K562 (cell line): ENCODE results near the gene GLP1R. TPM values are rescaled to one million over a fixed set of nuclear protein-coding genes. Genes with fewer than 3 reads are reported as not detected.

ENCODE experiments used
- HNRNPH1 ChIP-seq: fragments of 200-400 bp; formaldehyde crosslinking; optimal IDR thresholded peaks from 2 replicates; pipeline ENCODE3; 2017; ENCODE audit warnings: low read depth, mild to moderate bottlenecking, low read length, moderate library complexity
- MGA ChIP-seq: fragments of 450-650 bp; IDR thresholded peaks from 2 replicates; pipeline ENCODE4 v1.6.1; 2016; ENCODE audit warnings: mild to moderate bottlenecking, moderate library complexity
- SMARCE1 ChIP-seq: fragments of 450-650 bp; IDR thresholded peaks from 2 replicates; pipeline ENCODE4 v1.7.1; 2016; ENCODE audit warnings: mild to moderate bottlenecking
- USF1 ChIP-seq: sonication (generic); formaldehyde crosslinking; IDR thresholded peaks from 2 replicates; pipeline ENCODE4 v1.9.0; 2022; ENCODE audit warnings: mild to moderate bottlenecking, missing genetic modification reagents
- ZBTB40 ChIP-seq, 2 experiments: fragments of 450-650 bp in 1 of 2; sonication (generic) in 1 of 2; formaldehyde crosslinking in 1 of 2; IDR thresholded peaks; 2 replicates each; pipeline versions ENCODE4 v1.7.1 to v1.9.0; 2016 to 2022; ENCODE audit warnings: inconsistent platforms in 1 of 2, mild to moderate bottlenecking in 1 of 2, missing genetic modification reagents in 1 of 2
- ZNF324 ChIP-seq: fragments of 250-450 bp; sonication (Bioruptor Pico); IDR thresholded peaks from 2 replicates; pipeline ENCODE4 v1.4.0; 2020; ENCODE audit warnings: mild to moderate bottlenecking
- polyA plus RNA-seq, 8 experiments: library from polyadenylated mRNA; depleted of rRNA in 4 of 8; stranded (reverse) in 5 of 8; unstranded in 3 of 8; fragments of >200 nt; fragmentation: Nextera tagmentation in 2 of 8; fragmentation: Illumina TruSeq in 1 of 8; extraction: Ambion mirVana in 2 of 8; extraction: Trizol in 1 of 8; gene quantifications; 2 replicates each; pipeline versions ENCODE4 v1.2.1 to v1.2.3, GENCODE V29; 2011 to 2014; ENCODE audit warnings: inconsistent platforms in 1 of 8, missing spikeins in 1 of 8
- total RNA-seq, 7 experiments: library from RNA; depleted of rRNA in 6 of 7; stranded (reverse); fragments of >200 nt in 6 of 7; fragmentation: Illumina TruSeq in 2 of 7; extraction: Trizol in 2 of 7; gene quantifications; 2 replicates each; pipeline versions ENCODE4 v1.2.1 to v1.2.3, GENCODE V29; 2011 to 2021; ENCODE audit warnings: low replicate concordance in 1 of 7

Gene GLP1R
- total and polyA plus RNA-seq, 9 of the 15 experiments (the other 6 are each of a cell fraction or from before 2014, with no cell fraction given) = not detected

GRCh38 chr6:39114388-39114703, 65.8 kb downstream of the GLP1R start (continued):
- TF ChIP-seq MGA (peak; percentile 1), USF1 (CRISPR knock-in tag) (0 out of 2 replicates have a peak, but pooled peaks have one; percentile 33), ZNF324 (CRISPR knock-in tag) (0 out of 2 replicates have a peak, but pooled peaks have one; percentile 11), SMARCE1 (0 out of 2 replicates have a peak, but pooled peaks have one; percentile 37), HNRNPH1 (no peak), ZBTB40 (IDR thresholded peaks at IDR 0.05) (0 out of 2 replicates have a peak, but pooled peaks have one; percentile 27), ZBTB40 (CRISPR knock-in tag; IDR thresholded peaks at IDR 0.05) (no peak)
